ENCODE measurements around the gene TEPSIN. TPM values are rescaled to one million over a fixed set of nuclear protein-coding genes. Genes with fewer than 3 reads are reported as not detected.

TEPSIN gene
- polyA plus RNA-seq, 1 donor from 2014 or later: 50.0 TPM

DNA sequence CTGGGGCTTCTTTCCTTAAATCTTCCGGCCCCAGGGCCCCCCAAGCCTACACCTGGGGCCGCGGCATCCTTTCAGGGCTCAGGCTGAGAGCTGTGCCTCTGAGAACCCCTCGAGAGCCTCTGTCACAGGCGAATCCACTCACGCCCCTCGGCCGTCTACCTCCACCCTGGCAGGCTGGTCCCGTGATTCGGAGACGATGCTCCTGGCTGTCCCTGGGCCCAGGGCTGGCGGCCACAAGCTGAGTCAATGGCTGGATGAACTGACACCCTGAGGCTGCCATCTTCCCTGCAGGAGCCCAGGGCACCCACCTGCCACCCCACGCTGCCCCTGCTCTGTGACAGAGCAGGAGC is 4.4 kb downstream of the TEPSIN start:
- Histone ChIP-seq H3K4me2 (ENCODE audit: low read length) (no peak overlapping the region), H3K9me3 (ENCODE audit: low read length) (no peaks in the 10 kb centered on the region), H3K79me2 (replicated peaks; ENCODE audit: insufficient read depth, low read length) (peaks cover 11% of the 10 kb centered on the region), H3K27ac (ENCODE audit: low read length) (no peak overlapping the region), H3F3A (ENCODE audit: insufficient read depth, low read length, poor library complexity, severe bottlenecking) (no peaks in the 10 kb centered on the region), H3K9me2 (ENCODE audit: insufficient read depth, low read length) (no peaks in the 10 kb centered on the region), H2AFZ (ENCODE audit: low read depth, low read length) (no peak overlapping the region), H3K9ac (ENCODE audit: low read length) (no peak overlapping the region), H3K36me3 (ENCODE audit: insufficient read depth, low read length) (peaks cover 4% of the 10 kb centered on the region), H4K20me1 (ENCODE audit: insufficient read depth) (no peaks in the 10 kb centered on the region), H3K27me3 (ENCODE audit: insufficient read depth, low read depth, low read length) (no peaks in the 10 kb centered on the region), H3K4me3 (ENCODE audit: low read length) (no peak overlapping the region)
- TF ChIP-seq POLR2AphosphoS5 (IDR thresholded peaks at IDR 0.05) (no peak), CTCF (IDR thresholded peaks at IDR 0.05; ENCODE audit: poor library complexity, severe bottlenecking) (no peak), MXI1 (conservative IDR thresholded peaks at IDR 0.05; ENCODE audit: poor library complexity, severe bottlenecking) (no peak), SMC3 (conservative IDR thresholded peaks at IDR 0.05; ENCODE audit: poor library complexity) (no peak), EP300 (conservative IDR thresholded peaks at IDR 0.05; ENCODE audit: poor library complexity, severe bottlenecking) (no peak), EZH2 (IDR thresholded peaks at IDR 0.05; ENCODE audit: borderline replicate concordance, insufficient read depth, low read length, poor library complexity, severe bottlenecking) (no peak), REST (IDR thresholded peaks at IDR 0.05; ENCODE audit: borderline replicate concordance) (no peak), RAD21 (conservative IDR thresholded peaks at IDR 0.05) (no peak), TAF1 (IDR thresholded peaks at IDR 0.05; ENCODE audit: low read depth) (no peak)

- H2AFZ ChIP-seq (ENCODE audit: low read depth, low read length): no peak overlapping the region
- H3K9me3 ChIP-seq (ENCODE audit: low read length): no peaks in the 10 kb centered on the region
- H3K9me2 ChIP-seq (ENCODE audit: insufficient read depth, low read length): no peaks in the 10 kb centered on the region
- H3K36me3 ChIP-seq (ENCODE audit: insufficient read depth, low read length): peaks cover 4% of the 10 kb centered on the region
- H3K9ac ChIP-seq (ENCODE audit: low read length): no peak overlapping the region
- no peak overlapping the region for H3K4me3 ChIP-seq (ENCODE audit: low read length)
- no peaks in the 10 kb centered on the region for H3F3A ChIP-seq (ENCODE audit: insufficient read depth, low read length, poor library complexity, severe bottlenecking)
- no peak for TF ChIP-seq RAD21 (conservative IDR thresholded peaks at IDR 0.05)
- TF ChIP-seq SMC3 (conservative IDR thresholded peaks at IDR 0.05; ENCODE audit: poor library complexity): no peak
- TF ChIP-seq TAF1 (IDR thresholded peaks at IDR 0.05; ENCODE audit: low read depth): no peak
- H4K20me1 ChIP-seq (ENCODE audit: insufficient read depth): no peaks in the 10 kb centered on the region
- H3K4me2 ChIP-seq (ENCODE audit: low read length): no peak overlapping the region
- no peaks in the 10 kb centered on the region for H3K27me3 ChIP-seq (ENCODE audit: insufficient read depth, low read depth, low read length)
- no peak overlapping the region for H3K27ac ChIP-seq (ENCODE audit: low read length)
- H3K79me2 ChIP-seq (replicated peaks; ENCODE audit: insufficient read depth, low read length): peaks cover 11% of the 10 kb centered on the region
These were observed 4.9 kb downstream of the TEPSIN start for GRCh38 chr17:81233811-81234505.
